Tibial artery (tissue), 4 donors: Measurements from ENCODE around the gene NTM.

Experiments used
- DNase-seq, 2 donors: peaks; one replicate each; pipeline ENCODE4 v3.0.0-alpha.2; 2019
- H3K27ac ChIP-seq, 2 donors: fragments of 200-600 bp; sonication (generic) in 1 of 2; 1 replicate in 1 of 2; 2 replicates in 1 of 2; pipeline ENCODE4 v1.5.1; 2018 to 2019; ENCODE audit warnings: mild to moderate bottlenecking in 1 of 2
- H3K27me3 ChIP-seq, 2 donors: fragments of 200-600 bp; sonication (generic) in 1 of 2; one replicate each; pipeline versions ENCODE4 v1.5.1 to v1.6.0; 2016 to 2019
- H3K36me3 ChIP-seq, 3 donors: fragments of 200-600 bp; sonication (generic) in 2 of 3; one replicate each; pipeline ENCODE4 v1.5.1; 2016 to 2019; ENCODE audit warnings: mild to moderate bottlenecking in 2 of 3
- H3K4me1 ChIP-seq, 4 donors: fragments of 200-600 bp; sonication (generic) in 2 of 4; 1 replicate in 3 of 4; 2 replicates in 1 of 4; pipeline ENCODE4 v1.5.1; 2016 to 2019
- H3K4me3 ChIP-seq, 2 donors: fragments of 200-600 bp; sonication (generic) in 1 of 2; 1 replicate in 1 of 2; 2 replicates in 1 of 2; pipeline ENCODE4 v1.5.1; 2018 to 2019; ENCODE audit warnings: mild to moderate bottlenecking in 2 of 2
- H3K9me3 ChIP-seq, 3 donors: fragments of 200-600 bp; sonication (generic) in 1 of 3; one replicate each; pipeline ENCODE4 v1.5.1; 2016 to 2019
- intact Hi-C: fragments of 100-400 bp; cut with DNase I; formaldehyde crosslinking; loops from one replicate; pipeline ENCODE4 v1.15.0; 2023; ENCODE audit warnings: low total_unique reads
- TF ChIP-seq, protein P1 (sequence below), 2 experiments: fragments of 200-600 bp in 1 of 2; fragments of 450-650 bp in 1 of 2; IDR thresholded peaks; one replicate each; pipeline ENCODE4 v1.5.1; 2017 to 2019; ENCODE audit warnings: antibody characterized with exemption in 2 of 2, mild to moderate bottlenecking in 1 of 2, moderate library complexity in 1 of 2

NTM gene

GRCh38 chr11:131637469-131638175 lies 267.2 kb downstream of the NTM start:
- H3K4me1 ChIP-seq = no peaks in the 10 kb centered on the region
- no peaks in the 10 kb centered on the region for H3K36me3 ChIP-seq
- DNase-seq = no peak
- H3K9me3 ChIP-seq = no peaks in the 10 kb centered on the region
- no peak overlapping the region for H3K4me3 ChIP-seq
- no peak overlapping the region for H3K27ac ChIP-seq
- intact Hi-C loops = no loop called here
- TF ChIP-seq, protein P1, sequence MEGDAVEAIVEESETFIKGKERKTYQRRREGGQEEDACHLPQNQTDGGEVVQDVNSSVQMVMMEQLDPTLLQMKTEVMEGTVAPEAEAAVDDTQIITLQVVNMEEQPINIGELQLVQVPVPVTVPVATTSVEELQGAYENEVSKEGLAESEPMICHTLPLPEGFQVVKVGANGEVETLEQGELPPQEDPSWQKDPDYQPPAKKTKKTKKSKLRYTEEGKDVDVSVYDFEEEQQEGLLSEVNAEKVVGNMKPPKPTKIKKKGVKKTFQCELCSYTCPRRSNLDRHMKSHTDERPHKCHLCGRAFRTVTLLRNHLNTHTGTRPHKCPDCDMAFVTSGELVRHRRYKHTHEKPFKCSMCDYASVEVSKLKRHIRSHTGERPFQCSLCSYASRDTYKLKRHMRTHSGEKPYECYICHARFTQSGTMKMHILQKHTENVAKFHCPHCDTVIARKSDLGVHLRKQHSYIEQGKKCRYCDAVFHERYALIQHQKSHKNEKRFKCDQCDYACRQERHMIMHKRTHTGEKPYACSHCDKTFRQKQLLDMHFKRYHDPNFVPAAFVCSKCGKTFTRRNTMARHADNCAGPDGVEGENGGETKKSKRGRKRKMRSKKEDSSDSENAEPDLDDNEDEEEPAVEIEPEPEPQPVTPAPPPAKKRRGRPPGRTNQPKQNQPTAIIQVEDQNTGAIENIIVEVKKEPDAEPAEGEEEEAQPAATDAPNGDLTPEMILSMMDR (IDR thresholded peaks at IDR 0.05) = no peak
- H3K27me3 ChIP-seq = peaks cover 0 to 3% of the 10 kb centered on the region in 2 donors

- Histone ChIP-seq H3K4me3 (no peak overlapping the region), H3K36me3 (no peaks in the 10 kb centered on the region), H3K27me3 (peaks cover 0 to 4% of the 10 kb centered on the region in 2 donors), H3K9me3 (no peaks in the 10 kb centered on the region), H3K4me1 (no peaks in the 10 kb centered on the region), H3K27ac (no peak overlapping the region)
- TF ChIP-seq, protein P1 (IDR thresholded peaks at IDR 0.05) = no peak
- intact Hi-C loops = no loop called here
- no peak for DNase-seq
These were observed 268.5 kb downstream of the NTM start for GRCh38 chr11:131638889-131639288.

GRCh38 chr11:131640320-131640719 lies 269.9 kb downstream of the NTM start:
- Histone ChIP-seq H3K36me3 (no peaks in the 10 kb centered on the region), H3K27me3 (peaks cover 0 to 2% of the 10 kb centered on the region in 2 donors), H3K4me1 (no peaks in the 10 kb centered on the region), H3K4me3 (no peak overlapping the region), H3K27ac (no peak overlapping the region), H3K9me3 (no peaks in the 10 kb centered on the region)
- intact Hi-C loops = no loop called here
- TF ChIP-seq, protein P1 (IDR thresholded peaks at IDR 0.05) = no peak
- DNase-seq = no peak

DNA sequence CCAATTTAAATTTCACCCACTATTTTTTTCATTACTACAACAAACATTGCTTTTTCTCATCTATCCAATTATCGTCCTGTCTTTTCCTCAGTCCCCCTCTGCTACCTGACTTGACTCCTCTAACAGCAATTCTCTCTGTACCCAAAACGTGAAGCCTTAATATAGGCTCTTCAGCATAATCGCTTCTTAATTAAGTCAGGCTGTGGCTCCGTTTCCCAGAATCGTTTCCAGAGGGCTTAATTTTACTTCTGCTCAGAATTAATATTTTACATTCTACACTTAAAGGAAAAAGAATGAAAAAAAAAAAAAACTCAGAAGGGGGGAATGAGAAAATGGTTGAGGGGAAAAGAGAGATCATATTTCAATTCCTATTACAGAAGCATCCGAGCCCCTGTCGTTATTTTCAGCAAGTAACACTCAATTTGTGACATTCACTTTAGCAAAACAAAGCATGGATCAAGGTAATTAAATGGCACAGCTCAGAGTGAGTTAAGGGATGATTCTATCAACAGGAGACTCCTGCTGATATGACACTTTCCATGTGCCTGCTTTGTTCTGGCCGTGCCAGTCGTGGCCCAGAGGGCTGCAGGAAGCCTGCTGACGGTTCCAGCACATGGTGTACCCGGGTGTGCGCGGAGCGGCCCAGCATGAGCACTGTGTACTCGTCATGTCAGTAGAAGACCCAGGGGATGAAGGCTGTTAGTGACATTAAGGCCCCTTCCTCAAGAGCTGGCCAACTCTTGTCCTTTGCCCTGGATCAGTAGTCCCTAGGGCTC lies 272.5 kb downstream of the NTM start:
- Histone ChIP-seq H3K9me3 (no peaks in the 10 kb centered on the region), H3K4me3 (no peak overlapping the region), H3K27ac (no peak overlapping the region), H3K36me3 (no peaks in the 10 kb centered on the region), H3K27me3 (peaks cover 0 to 2% of the 10 kb centered on the region in 2 donors), H3K4me1 (no peaks in the 10 kb centered on the region)
- no peak for DNase-seq
- intact Hi-C loops = no loop called here
- TF ChIP-seq, protein P1 (IDR thresholded peaks at IDR 0.05) = no peak

GRCh38 chr11:131644204-131644795 lies 273.9 kb downstream of the NTM start:
- Histone ChIP-seq H3K4me3 (no peak overlapping the region), H3K9me3 (no peaks in the 10 kb centered on the region), H3K27ac (no peak overlapping the region), H3K27me3 (peaks cover 0 to 2% of the 10 kb centered on the region in 2 donors), H3K36me3 (no peaks in the 10 kb centered on the region), H3K4me1 (no peaks in the 10 kb centered on the region)
- DNase-seq = no peak
- TF ChIP-seq, protein P1 (IDR thresholded peaks at IDR 0.05) = no peak
- intact Hi-C loops = no loop called here
